Natural killer cell (primary cell): Measurements from ENCODE around the gene CYP4F12. TPM values are rescaled to one million over a fixed set of nuclear protein-coding genes. Genes with fewer than 3 reads are reported as not detected.

ENCODE experiments used
- ATAC-seq, 3 donors: fragments of 150-1000 bp in 2 of 3; fragments of 200-7000 bp in 1 of 3; cut with Tn5 transposase; 1 replicate in 1 of 3; 2 replicates in 2 of 3; pipeline ENCODE4 v1.10.0; 2021; ENCODE audit warnings: mild to moderate bottlenecking in 2 of 3, moderate library complexity in 2 of 3
- DNase-seq, 2 donors: peaks; one replicate each; pipeline versions ENCODE4 v3.0.0 to v3.0.0-alpha.2; 2013 to 2021; ENCODE audit warnings: mixed read lengths in 1 of 2
- H3K27ac ChIP-seq: one replicate; pipeline ENCODE4 v1.5.1; 2013; ENCODE audit warnings: mild to moderate bottlenecking, low read length
- H3K27me3 ChIP-seq: one replicate; pipeline ENCODE4 v1.6.1; 2013; ENCODE audit warnings: low read length; ENCODE audit not compliant: control insufficient read depth, insufficient read depth
- H3K36me3 ChIP-seq: one replicate; pipeline ENCODE4 v1.6.1; 2013; ENCODE audit warnings: low read length; ENCODE audit not compliant: control insufficient read depth, insufficient read depth
- H3K4me1 ChIP-seq: one replicate; pipeline ENCODE4 v1.6.1; 2013; ENCODE audit warnings: low read length; ENCODE audit not compliant: control insufficient read depth, insufficient read depth
- H3K4me3 ChIP-seq: one replicate; pipeline ENCODE4 v1.5.1; 2013; ENCODE audit warnings: low read length
- H3K9me3 ChIP-seq: one replicate; pipeline ENCODE4 v1.6.1; 2013; ENCODE audit warnings: low read length; ENCODE audit not compliant: control insufficient read depth, insufficient read depth
- H3K27ac Mint-ChIP-seq, 2 donors: one replicate each; pipeline ENCODE4 v1.8.0; 2022; ENCODE audit warnings: mild to moderate bottlenecking in 2 of 2, mixed read lengths in 2 of 2, moderate library complexity in 1 of 2
- H3K27me3 Mint-ChIP-seq, 2 donors: one replicate each; pipeline ENCODE4 v1.8.0; 2022; ENCODE audit warnings: low read depth in 2 of 2, mixed read lengths in 2 of 2
- H3K36me3 Mint-ChIP-seq: one replicate; pipeline ENCODE4 v1.8.0; 2022; ENCODE audit warnings: mixed read lengths
- H3K4me1 Mint-ChIP-seq, 2 donors: one replicate each; pipeline ENCODE4 v1.8.0; 2022; ENCODE audit warnings: mixed read lengths in 2 of 2
- H3K4me3 Mint-ChIP-seq: one replicate; pipeline ENCODE4 v1.8.0; 2022; ENCODE audit warnings: mild to moderate bottlenecking, moderate library complexity, mixed read lengths
- H3K9me3 Mint-ChIP-seq, 2 donors: one replicate each; pipeline ENCODE4 v1.8.0; 2022; ENCODE audit warnings: mixed read lengths in 2 of 2
- WGBS: methylation state at CpG from one replicate; pipeline ENCODE4 v1.1.7; 2013; ENCODE audit warnings: missing lambda C conversion rate; ENCODE audit not compliant: insufficient coverage; 5-methylcytosine and 5-hydroxymethylcytosine counted together
- intact Hi-C: fragments of 100-400 bp; cut with micrococcal nuclease; formaldehyde crosslinking; loops from one replicate; pipeline ENCODE4 v1.14.2; 2022
- total RNA-seq, 4 donors: library from RNA; stranded (reverse); fragments of 120-200 nt in 1 of 4; gene quantifications; one replicate each; pipeline versions ENCODE4 v1.2.3 to v1.2.4, GENCODE V29; 2013 to 2022
- TF ChIP-seq, protein P1 (sequence below): fragments of 200-600 bp; IDR thresholded peaks from one replicate; pipeline ENCODE4 v1.8.0; 2022; ENCODE audit warnings: antibody characterized with exemption

CYP4F12 gene
- total RNA-seq, 3 donors from 2014 or later (not counting 1 experiment from before 2014, with no cell fraction given) = 0.43 to 3.9 TPM; not detected in 1

DNA sequence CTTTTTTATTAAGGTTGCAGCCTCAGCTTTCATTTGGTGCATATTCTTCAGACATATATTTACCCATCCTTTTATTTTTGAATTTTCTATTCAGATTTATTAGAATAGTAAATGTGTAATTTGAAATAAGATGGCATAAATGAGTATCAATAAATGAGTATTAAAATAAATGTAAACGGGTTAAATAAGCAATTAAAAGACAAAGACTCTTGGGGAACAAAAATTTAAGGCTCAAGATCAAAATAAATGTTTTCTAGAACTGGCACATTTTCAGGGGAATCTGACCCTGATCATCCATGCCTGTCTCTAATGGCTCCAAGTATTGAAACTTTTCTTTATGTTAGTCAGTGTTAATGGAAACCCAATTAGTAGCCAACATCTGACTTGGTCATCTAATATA lies 67.9 kb downstream of the CYP4F12 start:
- Mint-ChIP-seq H3K4me3 (no peak overlapping the region), H3K27me3 (peaks cover 33 to 47% of the 10 kb centered on the region in 2 donors), H3K9me3 (peaks cover 4 to 8% of the 10 kb centered on the region in 2 donors), H3K36me3 (peaks cover 8% of the 10 kb centered on the region), H3K4me1 (no peaks in the 10 kb centered on the region), H3K27ac (no peak overlapping the region)
- Histone ChIP-seq H3K36me3 (no peaks in the 10 kb centered on the region), H3K9me3 (peaks cover 9% of the 10 kb centered on the region), H3K4me3 (no peak overlapping the region), H3K27ac (no peak overlapping the region), H3K4me1 (no peaks in the 10 kb centered on the region), H3K27me3 (peaks cover 11% of the 10 kb centered on the region)
- 80% methylated on average over 1 of the region's 1 CpG for WGBS
- intact Hi-C loops = no loop called here
- ATAC-seq (no peak), DNase-seq (no peak)
- TF ChIP-seq, protein P1, sequence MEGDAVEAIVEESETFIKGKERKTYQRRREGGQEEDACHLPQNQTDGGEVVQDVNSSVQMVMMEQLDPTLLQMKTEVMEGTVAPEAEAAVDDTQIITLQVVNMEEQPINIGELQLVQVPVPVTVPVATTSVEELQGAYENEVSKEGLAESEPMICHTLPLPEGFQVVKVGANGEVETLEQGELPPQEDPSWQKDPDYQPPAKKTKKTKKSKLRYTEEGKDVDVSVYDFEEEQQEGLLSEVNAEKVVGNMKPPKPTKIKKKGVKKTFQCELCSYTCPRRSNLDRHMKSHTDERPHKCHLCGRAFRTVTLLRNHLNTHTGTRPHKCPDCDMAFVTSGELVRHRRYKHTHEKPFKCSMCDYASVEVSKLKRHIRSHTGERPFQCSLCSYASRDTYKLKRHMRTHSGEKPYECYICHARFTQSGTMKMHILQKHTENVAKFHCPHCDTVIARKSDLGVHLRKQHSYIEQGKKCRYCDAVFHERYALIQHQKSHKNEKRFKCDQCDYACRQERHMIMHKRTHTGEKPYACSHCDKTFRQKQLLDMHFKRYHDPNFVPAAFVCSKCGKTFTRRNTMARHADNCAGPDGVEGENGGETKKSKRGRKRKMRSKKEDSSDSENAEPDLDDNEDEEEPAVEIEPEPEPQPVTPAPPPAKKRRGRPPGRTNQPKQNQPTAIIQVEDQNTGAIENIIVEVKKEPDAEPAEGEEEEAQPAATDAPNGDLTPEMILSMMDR = no peak

Other genes with a start within 250 kb of the CYP4F12 start
- 10 to 100 TPM; 24.3 to 29.3 (median 24.4) TPM for gene WIZ, start 223.1 kb upstream of the CYP4F12 start, total RNA-seq
- gene RASAL3, start 208.5 kb upstream of the CYP4F12 start, total RNA-seq = 100 to 1,000 TPM; 217 to 283 (median 224) TPM
- gene PGLYRP2, start 193.6 kb upstream of the CYP4F12 start, total RNA-seq = under 1 TPM in 2 of 3 donors, not detected in 1; 0.21 to 0.28 TPM
- 1 to 10 TPM; 2.2 to 3.1 (median 2.6) TPM for gene CYP4F22, start 164.6 kb upstream of the CYP4F12 start, total RNA-seq
- not detected for gene CYP4F8, start 57.9 kb upstream of the CYP4F12 start, total RNA-seq
- gene CYP4F3, start 32.2 kb upstream of the CYP4F12 start, total RNA-seq = 1 to 10 TPM in 1 of 3 donors, under 1 TPM in 1, not detected in 1; 0.07 to 3.4 TPM
- not detected for gene OR10H2, start 54.9 kb downstream of the CYP4F12 start, total RNA-seq
- gene OR10H3, start 64.9 kb downstream of the CYP4F12 start, total RNA-seq = not detected
- gene OR10H5, start 114.6 kb downstream of the CYP4F12 start, total RNA-seq = not detected
- under 1 TPM in 2 of 3 donors, not detected in 1; 0.08 to 0.12 TPM for gene OR10H1, start 142.6 kb downstream of the CYP4F12 start, total RNA-seq
- under 1 TPM in 1 of 3 donors, not detected in 2; 0.75 TPM for gene CYP4F2, start 225.0 kb downstream of the CYP4F12 start, total RNA-seq